Measurements from ENCODE around the gene APBB1.

GRCh38 chr11:6418557-6419008, 311 bp downstream of the APBB1 start:
- no peak for TF ChIP-seq CTCF (conservative IDR thresholded peaks at IDR 0.05; ENCODE audit: low read depth, low read length)
- TF ChIP-seq EZH2 (IDR thresholded peaks at IDR 0.05; ENCODE audit: low read length, unreplicated experiment), result no peak
